SH-SY5Y (cell line): ENCODE data around the gene SHROOM4.

Source experiments
- GATA2 ChIP-seq: IDR thresholded peaks from 2 replicates; pipeline ENCODE4 v1.6.1; 2011; ENCODE audit warnings: mild to moderate bottlenecking, low read depth, low read length
- GATA3 ChIP-seq: IDR thresholded peaks from 2 replicates; pipeline ENCODE4 v1.6.1; 2011; ENCODE audit warnings: low read depth, mild to moderate bottlenecking, low read length, moderate library complexity

- no peak for TF ChIP-seq GATA2
- no peak for TF ChIP-seq GATA3
Measured at GRCh38 chrX:50787099-50787498, 26.9 kb downstream of the SHROOM4 start.
